ENCODE data around the gene REV1.

REV1 gene

GRCh38 chr2:99489761-99490622 is at the start of gene REV1:
Gene REV1, minus strand, starts transcription at chr2:99490017. Its CDS starts 25,042 bp downstream, at chr2:99464975.
- peak; percentile 77 to 93 (median 84) for DNase-seq (ENCODE audit: low read depth in 2 of 3, low spot score in 1 of 3)

- no peak for DNase-seq (ENCODE audit: low read depth in 2 of 3, low spot score in 1 of 3)
Observed at GRCh38 chr2:99537910-99538485, 48.2 kb upstream of the REV1 start.

- no peak for DNase-seq (ENCODE audit: low read depth in 2 of 3, low spot score in 1 of 3)
Observed at GRCh38 chr2:99524056-99524455, 34.2 kb upstream of the REV1 start.

- DNase-seq (ENCODE audit: low read depth in 2 of 3, low spot score in 1 of 3), result no peak
Observed at GRCh38 chr2:99522157-99522556, 32.3 kb upstream of the REV1 start.

GRCh38 chr2:99520813-99521212 is 31.0 kb upstream of the REV1 start:
- DNase-seq (ENCODE audit: low read depth in 2 of 3, low spot score in 1 of 3), result no peak

GRCh38 chr2:99520195-99520594 is 30.4 kb upstream of the REV1 start:
- DNase-seq (ENCODE audit: low read depth in 2 of 3, low spot score in 1 of 3), result no peak

- DNase-seq (ENCODE audit: low read depth in 2 of 3, low spot score in 1 of 3), result no peak
Observed at GRCh38 chr2:99514357-99514756, 24.5 kb upstream of the REV1 start.

- DNase-seq (ENCODE audit: low read depth in 2 of 3, low spot score in 1 of 3), result no peak
Observed at GRCh38 chr2:99512181-99512591, 22.4 kb upstream of the REV1 start.

GRCh38 chr2:99509387-99509786 is 19.6 kb upstream of the REV1 start:
- no peak for DNase-seq (ENCODE audit: low read depth in 2 of 3, low spot score in 1 of 3)

GRCh38 chr2:99507937-99508818 is 18.4 kb upstream of the REV1 start:
- no peak for DNase-seq (ENCODE audit: low read depth in 2 of 3, low spot score in 1 of 3)

- DNase-seq (ENCODE audit: low read depth in 2 of 3, low spot score in 1 of 3), result no peak
Observed at GRCh38 chr2:99504844-99505584, 15.2 kb upstream of the REV1 start.

GRCh38 chr2:99503662-99504416 is 14.0 kb upstream of the REV1 start:
- DNase-seq (ENCODE audit: low read depth in 2 of 3, low spot score in 1 of 3), result peak in 1 of 3 donors; percentile 14

- no peak for DNase-seq (ENCODE audit: low read depth in 2 of 3, low spot score in 1 of 3)
Observed at GRCh38 chr2:99496021-99496420, 6.2 kb upstream of the REV1 start.

GRCh38 chr2:99495115-99495860 is 5.5 kb upstream of the REV1 start:
- no peak for DNase-seq (ENCODE audit: low read depth in 2 of 3, low spot score in 1 of 3)

- DNase-seq (ENCODE audit: low read depth in 2 of 3, low spot score in 1 of 3), result no peak
Observed at GRCh38 chr2:99492721-99493120, 2.9 kb upstream of the REV1 start.

- no peak for DNase-seq (ENCODE audit: low read depth in 2 of 3, low spot score in 1 of 3)
Observed at GRCh38 chr2:99490623-99491461, 1.0 kb upstream of the REV1 start.

GRCh38 chr2:99489063-99489760 is 605 bp downstream of the REV1 start:
- DNase-seq (ENCODE audit: low read depth in 2 of 3, low spot score in 1 of 3), result peak in 1 of 3 donors; percentile 42

GRCh38 chr2:99488539-99489062 is 1.2 kb downstream of the REV1 start:
- DNase-seq (ENCODE audit: low read depth in 2 of 3, low spot score in 1 of 3), result no peak
